ENCODE measurements around the gene FAAH2. TPM values are rescaled to one million over a fixed set of nuclear protein-coding genes. Genes with fewer than 3 reads are reported as not detected.
"Not testable (repeated sequence)": the region's sequence is repeated elsewhere in the genome, so short reads cannot be mapped to it uniquely, and the experiment has no call there.

FAAH2 gene
- polyA plus RNA-seq, 3 donors = 0.22 to 37.6 (median 1.1) TPM

GRCh38 chrX:57367649-57368048 is 81.1 kb downstream of the FAAH2 start:
- H3K27ac ChIP-seq (ENCODE audit: low read depth, low read length) = no peak overlapping the region
- 20 to 44% (median 33%) methylated on average over 1 of the region's 1 CpG for WGBS, 3 donors

- no peak overlapping the region for H3K27ac ChIP-seq (ENCODE audit: low read depth, low read length)
Measured at GRCh38 chrX:57368158-57368557, 81.7 kb downstream of the FAAH2 start.

GRCh38 chrX:57379296-57379695 is 92.8 kb downstream of the FAAH2 start:
- WGBS, 3 donors = 67 to 97% (median 73%) methylated on average over 4 of the region's 4 CpGs
- H3K27ac ChIP-seq (ENCODE audit: low read depth, low read length) = no peak overlapping the region

More at GRCh38 chrX:57368158-57368557, 81.7 kb downstream of the FAAH2 start:
- 58 to 100% (median 74%) methylated on average over 1 of the region's 1 CpG for WGBS, 3 donors

GRCh38 chrX:57380026-57380796 is 93.7 kb downstream of the FAAH2 start:
- 79 to 100% (median 85%) methylated on average over 3 of the region's 3 CpGs for WGBS, 3 donors

GRCh38 chrX:57394162-57394561 is 107.7 kb downstream of the FAAH2 start:
- WGBS, 3 donors = 87 to 95% (median 87%) methylated on average over 7 of the region's 7 CpGs

More at GRCh38 chrX:57380026-57380796, 93.7 kb downstream of the FAAH2 start:
- no peak overlapping the region for H3K27ac ChIP-seq (ENCODE audit: low read depth, low read length)

GRCh38 chrX:57403191-57403590 is 116.7 kb downstream of the FAAH2 start:
- 71 to 93% (median 87%) methylated on average over 5 of the region's 5 CpGs for WGBS, 3 donors
- H3K27ac ChIP-seq (ENCODE audit: low read depth, low read length) = not testable (repeated sequence)

More at GRCh38 chrX:57394162-57394561, 107.7 kb downstream of the FAAH2 start:
- H3K27ac ChIP-seq (ENCODE audit: low read depth, low read length) = not testable (repeated sequence)

GRCh38 chrX:57406149-57406548 is 119.6 kb downstream of the FAAH2 start:
- H3K27ac ChIP-seq (ENCODE audit: low read depth, low read length) = no peak overlapping the region
- 54 to 92% (median 63%) methylated on average over 5 of the region's 5 CpGs for WGBS, 3 donors

GRCh38 chrX:57417827-57418226 is 131.3 kb downstream of the FAAH2 start:
- 59 to 75% (median 66%) methylated on average over 4 of the region's 4 CpGs for WGBS, 3 donors
- H3K27ac ChIP-seq (ENCODE audit: low read depth, low read length) = no peak overlapping the region

GRCh38 chrX:57422289-57422688 is 135.8 kb downstream of the FAAH2 start:
- H3K27ac ChIP-seq (ENCODE audit: low read depth, low read length) = no peak overlapping the region
- WGBS, 3 donors = 81 to 90% (median 87%) methylated on average over 2 of the region's 2 CpGs

- no peak overlapping the region for H3K27ac ChIP-seq (ENCODE audit: low read depth, low read length)
- WGBS, 3 donors = 65 to 94% (median 88%) methylated on average over 2 of the region's 2 CpGs
Measured at GRCh38 chrX:57422790-57423189, 136.3 kb downstream of the FAAH2 start.

- H3K27ac ChIP-seq (ENCODE audit: low read depth, low read length) = no peak overlapping the region
- 62 to 79% (median 71%) methylated on average over 5 of the region's 5 CpGs for WGBS, 3 donors
Measured at GRCh38 chrX:57445076-57445475, 158.6 kb downstream of the FAAH2 start.

- no peak overlapping the region for H3K27ac ChIP-seq (ENCODE audit: low read depth, low read length)
- 62 to 90% (median 86%) methylated on average over 1 of the region's 1 CpG for WGBS, 3 donors
Measured at GRCh38 chrX:57445832-57446231, 159.3 kb downstream of the FAAH2 start.

GRCh38 chrX:57447856-57448255 is 161.3 kb downstream of the FAAH2 start:
- WGBS, 3 donors = 56 to 85% (median 79%) methylated on average over 2 of the region's 2 CpGs
- no peak overlapping the region for H3K27ac ChIP-seq (ENCODE audit: low read depth, low read length)

GRCh38 chrX:57451426-57452020 is 165.0 kb downstream of the FAAH2 start:
- 47 to 79% (median 52%) methylated on average over 3 of the region's 3 CpGs for WGBS, 3 donors

GRCh38 chrX:57453901-57454300 is 167.4 kb downstream of the FAAH2 start:
- 34 to 66% (median 61%) methylated on average over 4 of the region's 4 CpGs for WGBS, 3 donors
- H3K27ac ChIP-seq (ENCODE audit: low read depth, low read length) = no peak overlapping the region

More at GRCh38 chrX:57451426-57452020, 165.0 kb downstream of the FAAH2 start:
- no peak overlapping the region for H3K27ac ChIP-seq (ENCODE audit: low read depth, low read length)

GRCh38 chrX:57481514-57481913 is 195.0 kb downstream of the FAAH2 start:
- H3K27ac ChIP-seq (ENCODE audit: low read depth, low read length) = no peak overlapping the region
- WGBS, 3 donors = 77 to 97% (median 92%) methylated on average over 6 of the region's 6 CpGs

- 84 to 93% (median 86%) methylated on average over 5 of the region's 5 CpGs for WGBS, 3 donors
- H3K27ac ChIP-seq (ENCODE audit: low read depth, low read length) = no peak overlapping the region
Measured at GRCh38 chrX:57516491-57516890, 230.0 kb downstream of the FAAH2 start.

GRCh38 chrX:57519578-57520118 is 233.1 kb downstream of the FAAH2 start:
- WGBS, 3 donors = 27 to 80% (median 69%) methylated on average over 2 of the region's 2 CpGs
- no peak overlapping the region for H3K27ac ChIP-seq (ENCODE audit: low read depth, low read length)

GRCh38 chrX:57528670-57529255 is 242.3 kb downstream of the FAAH2 start:
- 44 to 73% (median 54%) methylated on average over 1 of the region's 1 CpG for WGBS, 3 donors
- no peak overlapping the region for H3K27ac ChIP-seq (ENCODE audit: low read depth, low read length)
